HG03196 (cell line): ENCODE results near the gene KRT23.

Experiments
- ATAC-seq: cut with Tn5 transposase; IDR thresholded peaks from one replicate; pipeline ENCODE4 v1.9.1; 2021; ENCODE audit not compliant: unreplicated experiment

The KRT23 gene

GRCh38 chr17:40912486-40913210 lies 24.8 kb downstream of the KRT23 start:
- no peak for ATAC-seq

DNA sequence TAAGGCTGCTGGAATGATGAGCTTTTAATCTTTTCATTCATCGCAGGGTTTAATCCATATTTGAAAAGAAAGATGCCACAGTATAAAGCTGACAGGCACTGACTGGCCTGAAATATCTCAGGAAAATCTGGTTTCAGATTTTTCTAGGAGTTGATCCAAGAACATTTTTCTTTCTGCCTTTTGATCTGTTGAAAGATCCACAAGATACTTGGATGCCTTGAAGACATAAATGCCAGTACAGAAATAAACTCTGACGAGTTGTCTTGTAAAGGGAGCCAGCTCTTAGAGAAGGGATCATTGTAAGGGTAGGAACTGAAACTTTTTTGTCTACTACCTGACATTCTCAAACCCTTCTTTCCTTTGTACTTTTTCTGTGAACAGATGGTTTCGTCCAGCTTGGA lies 27.0 kb downstream of the KRT23 start:
- ATAC-seq: no peak

- ATAC-seq: no peak
Measured at GRCh38 chr17:40909755-40910154, 27.7 kb downstream of the KRT23 start.

DNA sequence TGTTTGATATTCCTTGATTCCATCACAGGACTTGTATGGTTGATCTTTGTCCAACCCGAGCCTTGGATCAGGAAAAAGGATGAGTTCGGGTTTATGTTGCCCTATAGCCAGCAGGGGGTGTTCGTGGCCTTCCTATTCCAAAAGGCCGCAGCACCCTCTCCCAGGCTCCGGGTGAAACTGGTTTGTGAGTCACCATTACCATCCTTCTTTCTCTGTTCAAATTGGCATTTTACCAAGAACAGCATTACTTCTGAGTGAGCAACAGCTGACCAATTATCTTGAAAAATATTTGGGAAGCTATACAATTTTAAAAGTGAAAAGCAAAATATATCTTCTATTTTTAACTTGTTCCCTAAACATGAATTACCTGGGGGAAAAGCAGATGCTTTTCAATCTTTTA lies 28.1 kb downstream of the KRT23 start:
- ATAC-seq: no peak

GRCh38 chr17:40906613-40907012 lies 30.8 kb downstream of the KRT23 start:
- ATAC-seq: no peak

- no peak for ATAC-seq
Measured at GRCh38 chr17:40905370-40905769, 32.1 kb downstream of the KRT23 start.

DNA sequence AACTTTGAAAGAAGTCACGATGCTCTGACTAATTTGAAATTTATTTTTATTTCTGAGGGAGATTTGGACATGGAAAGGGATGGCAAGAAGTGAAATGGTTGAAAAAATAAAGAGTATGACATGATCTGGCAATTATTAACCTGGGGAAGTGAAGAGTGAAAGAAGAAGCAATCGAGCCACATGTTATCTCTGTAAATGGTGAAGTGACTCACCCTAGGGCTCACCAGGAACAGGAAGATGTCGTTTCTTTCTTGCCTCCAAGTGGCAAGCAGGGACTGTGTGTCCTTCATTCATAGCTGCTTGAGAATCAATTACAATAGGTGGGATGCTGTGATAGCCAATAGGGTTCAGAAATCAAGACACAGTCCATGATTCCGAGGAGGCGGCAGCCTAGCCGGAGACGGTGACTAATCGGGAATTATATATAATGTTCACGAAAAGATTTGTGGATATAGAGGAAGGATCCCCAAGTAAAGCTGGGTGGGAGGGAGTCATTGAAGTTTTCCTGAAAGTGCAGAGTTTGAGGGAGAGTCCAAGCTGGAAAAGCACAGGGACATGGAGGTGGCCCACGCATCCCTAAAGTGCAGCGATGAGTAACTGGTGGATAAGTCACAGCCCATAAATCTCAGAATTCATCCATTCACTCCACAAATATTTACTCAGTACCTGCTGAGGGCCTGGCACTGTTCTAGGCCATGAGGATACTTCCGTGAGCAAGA lies 34.2 kb downstream of the KRT23 start:
- peak; percentile 64 for ATAC-seq

DNA sequence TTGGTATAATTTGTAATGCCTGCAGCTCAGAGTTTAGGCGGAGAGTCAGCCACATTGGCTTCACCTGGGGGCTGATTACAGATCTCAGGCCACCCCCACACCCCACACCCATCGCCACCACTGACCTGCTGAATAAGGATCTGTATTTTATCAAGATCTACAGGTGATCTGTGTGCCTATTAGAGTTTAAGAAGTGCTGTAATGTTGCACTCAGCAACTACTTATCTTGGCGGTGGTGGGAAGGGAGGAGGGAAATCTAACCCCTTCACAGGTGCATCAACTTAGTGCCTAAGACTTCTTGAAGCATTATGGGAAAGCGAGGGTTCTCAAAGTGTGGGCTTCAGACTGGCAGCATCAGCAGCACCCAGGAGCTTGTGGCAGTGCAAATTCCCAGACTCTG lies 34.9 kb downstream of the KRT23 start:
- no peak for ATAC-seq

- no peak for ATAC-seq
Measured at GRCh38 chr17:40901981-40902474, 35.4 kb downstream of the KRT23 start.

- ATAC-seq: no peak
Measured at GRCh38 chr17:40900809-40901356, 36.6 kb downstream of the KRT23 start.

DNA sequence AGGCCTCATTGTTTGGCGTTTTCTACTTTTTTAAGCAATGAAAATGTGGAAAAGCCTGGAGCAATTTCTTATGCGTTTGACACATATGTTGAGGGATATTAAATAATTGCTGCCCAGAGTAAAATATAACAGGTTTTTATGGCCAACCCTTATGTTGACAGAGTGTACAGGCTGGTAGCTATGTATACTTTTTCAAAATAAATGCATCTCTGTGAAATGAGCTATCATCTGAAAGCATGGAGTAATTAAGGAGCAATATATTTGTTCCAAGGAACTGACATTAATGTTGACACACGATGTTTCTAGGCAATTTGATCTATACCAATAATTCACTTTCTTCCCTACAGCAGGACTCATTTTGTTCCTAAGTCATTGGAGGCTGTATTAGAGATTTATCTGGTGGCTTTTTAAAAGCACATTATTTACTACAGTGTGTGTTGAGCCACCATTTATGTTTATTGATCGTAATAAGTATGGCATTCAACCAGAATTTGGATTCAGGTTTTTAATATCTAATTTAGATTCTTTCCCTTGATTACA lies 40.5 kb downstream of the KRT23 start:
- ATAC-seq: no peak

GRCh38 chr17:40895106-40895730 lies 42.2 kb downstream of the KRT23 start:
- ATAC-seq: no peak

DNA sequence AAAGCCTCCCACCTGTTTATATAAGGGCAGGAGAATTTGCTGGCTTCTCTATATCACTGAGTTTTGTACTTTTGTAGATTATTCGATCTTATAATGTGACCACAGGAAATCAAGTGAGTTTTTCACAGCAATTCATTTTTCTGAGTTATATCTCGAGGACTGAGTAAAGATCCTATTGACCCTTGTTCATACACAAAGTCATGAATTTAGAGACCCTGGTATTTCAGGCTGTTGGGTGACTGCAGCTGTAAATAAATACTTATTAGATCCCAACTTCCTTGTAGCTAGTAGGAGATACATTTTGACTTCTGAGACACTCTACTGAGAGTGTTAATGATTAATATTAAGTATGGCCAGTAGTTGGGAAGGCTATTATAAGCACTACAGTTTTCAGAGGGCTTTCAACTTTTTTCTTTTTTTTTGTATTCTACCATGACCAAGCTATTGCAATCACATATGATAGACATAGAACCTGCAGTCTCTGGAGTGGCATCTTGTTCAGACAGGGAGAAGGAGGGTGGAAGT lies 49.2 kb downstream of the KRT23 start:
- ATAC-seq: no peak

DNA sequence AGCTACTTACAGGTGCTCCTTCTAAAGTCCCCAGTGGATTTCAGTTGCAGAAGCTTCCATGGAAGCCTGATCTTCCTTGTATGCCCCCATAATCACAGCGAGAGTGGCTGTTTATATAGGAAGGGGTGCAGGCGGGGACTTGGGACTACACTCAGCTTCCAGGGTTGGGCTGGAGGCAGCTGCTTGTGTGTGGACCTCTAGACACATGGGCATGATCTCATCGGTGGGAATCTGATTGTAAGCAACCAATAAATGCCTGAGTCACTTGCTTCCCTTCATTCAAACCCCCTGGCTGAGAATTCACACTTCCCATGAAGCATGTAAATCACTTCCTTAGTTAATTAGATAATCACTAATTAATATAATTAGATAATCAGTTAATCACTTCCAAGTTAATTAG lies 51.4 kb downstream of the KRT23 start:
- ATAC-seq: no peak

DNA sequence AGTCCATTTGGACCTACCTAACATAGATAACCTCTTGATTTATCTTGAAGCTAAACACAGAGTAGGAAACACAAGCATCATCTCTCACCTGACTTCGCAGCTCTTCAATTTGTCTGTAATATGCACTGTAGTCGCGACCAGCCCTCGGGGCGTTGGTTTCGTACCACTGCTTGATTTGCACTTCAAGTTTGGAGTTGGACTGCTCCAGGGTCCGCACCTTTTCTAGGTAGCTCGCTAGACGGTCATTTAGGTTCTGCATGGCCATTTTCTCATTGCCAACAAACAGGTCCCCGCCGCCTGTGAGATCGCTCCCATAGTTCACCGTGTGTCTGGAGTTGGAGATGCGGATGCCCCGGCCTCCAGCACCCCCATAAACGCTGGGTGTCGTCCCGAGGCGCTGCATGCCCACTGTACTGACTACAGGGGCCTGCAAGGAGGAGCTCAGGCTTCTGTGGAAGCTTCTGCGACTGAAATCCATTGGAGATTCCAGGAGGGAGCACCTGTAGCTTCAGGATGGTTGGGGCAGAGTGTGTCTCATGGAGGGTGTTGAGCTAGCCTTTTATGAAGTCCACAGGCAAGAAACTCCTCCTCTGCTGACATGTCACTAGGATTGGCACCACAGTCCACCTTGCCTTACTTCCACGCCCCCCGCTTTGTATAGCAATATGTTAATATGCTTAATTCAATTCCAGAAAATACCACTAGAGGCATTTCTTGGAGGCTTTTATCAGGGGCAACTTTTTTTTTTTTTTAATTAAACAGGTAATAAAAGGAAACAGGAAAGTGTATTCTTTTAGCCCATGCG lies 52.5 kb downstream of the KRT23 start, which contains the start of gene KRT20:
Gene KRT20 (minus strand): TSS at position 535 of the 805 bp plus-strand sequence. CDS start 57 bp downstream, at position 478.
- ATAC-seq: no peak

DNA sequence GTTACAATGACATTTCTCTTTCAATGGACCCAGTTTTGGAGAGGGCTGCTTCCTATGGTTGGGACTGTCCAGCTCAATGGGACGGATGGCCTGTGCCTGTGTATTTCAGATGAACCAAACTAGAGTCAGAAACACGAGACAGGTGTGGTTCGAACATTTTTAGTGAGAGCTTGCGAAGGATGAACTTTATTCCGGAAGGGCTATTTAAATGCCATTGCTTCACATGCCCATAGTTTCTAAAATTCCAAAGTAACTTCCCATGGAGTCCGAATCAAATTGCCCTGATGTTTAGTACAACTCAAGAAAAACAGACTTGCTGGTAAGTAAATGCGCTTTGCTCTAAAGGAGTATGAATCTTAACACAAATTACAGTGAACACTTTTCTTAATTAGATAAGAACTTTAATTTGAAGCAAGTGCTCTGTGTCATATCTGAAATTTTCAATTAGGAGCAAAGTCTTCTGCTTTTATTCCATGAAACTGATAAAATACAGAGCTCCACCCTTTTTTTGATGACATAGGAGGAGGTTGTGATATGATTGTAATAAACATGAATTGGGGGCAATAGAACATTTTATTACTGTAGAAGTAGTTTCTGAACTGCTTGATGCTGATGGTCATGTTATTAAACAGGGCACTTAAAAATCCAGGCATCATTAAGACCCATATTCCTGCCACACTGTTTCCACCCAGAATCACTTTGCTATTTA lies 53.7 kb downstream of the KRT23 start:
- no peak for ATAC-seq

GRCh38 chr17:40883031-40883430 lies 54.4 kb downstream of the KRT23 start:
- no peak for ATAC-seq

GRCh38 chr17:40879026-40879425 lies 58.4 kb downstream of the KRT23 start:
- no peak for ATAC-seq

- ATAC-seq: no peak
Measured at GRCh38 chr17:40878044-40878443, 59.4 kb downstream of the KRT23 start.

DNA sequence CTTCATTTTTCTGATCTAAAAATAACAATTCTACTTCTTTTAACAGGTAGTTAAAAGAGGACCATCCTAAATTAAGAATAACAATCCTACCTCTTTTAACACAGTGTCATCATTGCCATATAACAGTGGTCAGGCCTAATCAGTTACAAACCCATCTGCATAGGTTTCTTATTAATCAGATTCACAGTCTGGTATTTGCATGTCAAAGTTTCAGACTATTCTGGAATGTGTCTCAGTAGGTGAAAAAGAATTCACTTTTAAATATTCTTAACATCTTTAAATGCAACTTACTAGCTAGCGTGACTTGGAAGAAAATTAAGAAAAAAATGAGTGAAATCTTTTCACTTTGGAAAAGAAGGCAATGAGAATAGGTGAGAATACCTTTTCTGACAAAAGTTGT lies 63.6 kb downstream of the KRT23 start:
- ATAC-seq: no peak
